ENCODE measurements around the gene TADA2B.

The TADA2B gene

GRCh38 chr4:7019367-7019766 lies 23.8 kb upstream of the TADA2B start:
- no peak for DNase-seq

- no peak for DNase-seq
These were observed 22.9 kb upstream of the TADA2B start for GRCh38 chr4:7020290-7020689.

- DNase-seq, result no peak
These were observed 22.3 kb upstream of the TADA2B start for GRCh38 chr4:7020856-7021255.

GRCh38 chr4:7021355-7021754 lies 21.8 kb upstream of the TADA2B start:
- no peak for DNase-seq

- no peak for DNase-seq
These were observed 21.1 kb upstream of the TADA2B start for GRCh38 chr4:7021930-7022664.

GRCh38 chr4:7023486-7023885 lies 19.7 kb upstream of the TADA2B start:
- DNase-seq, result no peak

GRCh38 chr4:7023901-7024300 lies 19.3 kb upstream of the TADA2B start:
- DNase-seq, result no peak

GRCh38 chr4:7024336-7024890 lies 18.8 kb upstream of the TADA2B start:
- no peak for DNase-seq

- DNase-seq, result no peak
These were observed 18.1 kb upstream of the TADA2B start for GRCh38 chr4:7025040-7025602.

- DNase-seq, result no peak
These were observed 17.1 kb upstream of the TADA2B start for GRCh38 chr4:7026107-7026506.

- no peak for DNase-seq
These were observed 15.9 kb upstream of the TADA2B start for GRCh38 chr4:7027284-7027683.

- DNase-seq, result no peak
These were observed 15.3 kb upstream of the TADA2B start for GRCh38 chr4:7027913-7028312.

GRCh38 chr4:7029212-7029611 lies 14.0 kb upstream of the TADA2B start:
- DNase-seq, result no peak

GRCh38 chr4:7029921-7030320 lies 13.3 kb upstream of the TADA2B start:
- DNase-seq, result no peak

GRCh38 chr4:7030856-7031255 lies 12.3 kb upstream of the TADA2B start:
- DNase-seq, result no peak

GRCh38 chr4:7031558-7032449 lies 11.4 kb upstream of the TADA2B start:
- DNase-seq, result no peak

- DNase-seq, result no peak
These were observed 10.6 kb upstream of the TADA2B start for GRCh38 chr4:7032596-7032995.

GRCh38 chr4:7034262-7035081 lies 8.7 kb upstream of the TADA2B start:
- DNase-seq, result no peak

GRCh38 chr4:7037425-7037824 lies 5.7 kb upstream of the TADA2B start:
- no peak for DNase-seq

GRCh38 chr4:7040765-7041164 lies 2.4 kb upstream of the TADA2B start:
- no peak for DNase-seq

GRCh38 chr4:7041246-7041645 lies 1.9 kb upstream of the TADA2B start:
- DNase-seq, result no peak

GRCh38 chr4:7041801-7042502 lies 1.2 kb upstream of the TADA2B start:
- no peak for DNase-seq

All from stimulated activated CD4-positive, alpha-beta T cell treated with anti-CD3 and anti-CD28 coated beads, Interleukin-12 subunit alpha, Interleukin-12 subunit beta, amount 100 ng/mL, for 4 hours (primary cell).